ENCODE measurements around the gene SLC12A7. TPM values are rescaled to one million over a fixed set of nuclear protein-coding genes. Genes with fewer than 3 reads are reported as not detected.

SLC12A7 gene
- total and polyA plus RNA-seq, 9 of the 15 experiments (the other 6 are each of a cell fraction or from before 2014, with no cell fraction given), result 0.01 to 3.1 (median 0.56) TPM

GRCh38 chr5:1052641-1053390, 59.0 kb downstream of the SLC12A7 start:
- Histone ChIP-seq H3K79me2 (ENCODE audit: control insufficient read depth, insufficient read depth, low read length) (no peaks in the 10 kb centered on the region), H3K9ac (ENCODE audit: insufficient read depth in 1 of 2, low read depth in 2 of 2, low read length in 2 of 2) (no peak overlapping the region; a peak in 1 of 4 replicates), H2AFZ (ENCODE audit: low read depth, low read length) (no peak overlapping the region), H3K9me1 (ENCODE audit: control insufficient read depth, insufficient read depth, low read length) (no peaks in the 10 kb centered on the region), H3K4me1 (replicated peaks in 1 of 2; ENCODE audit: control insufficient read depth in 2 of 2, insufficient read depth in 2 of 2, low read length in 2 of 2) (peaks cover 0 to 43% of the 10 kb centered on the region in 2 experiments; a peak in 1 of 5 replicates), H3K9me3 (replicated peaks; ENCODE audit: control insufficient read depth, insufficient read depth, low read depth, low read length) (no peaks in the 10 kb centered on the region; the same call in 1 of the 2 replicates), H3K4me3 (no peak overlapping the region), H3K27me3 (ENCODE audit: control insufficient read depth in 2 of 2, insufficient read depth in 2 of 2, low read length in 2 of 2) (peaks cover 44 to 84% of the 10 kb centered on the region in 2 experiments), H3K27ac (ENCODE audit: extremely low read depth, low read depth, low read length) (no peak overlapping the region), H3K36me3 (ENCODE audit: control insufficient read depth, insufficient read depth, low read length) (no peaks in the 10 kb centered on the region), H4K20me1 (replicated peaks; ENCODE audit: control insufficient read depth, insufficient read depth, low read length) (peaks cover 31% of the 10 kb centered on the region), H3K4me2 (ENCODE audit: insufficient read depth, low read length) (no peak overlapping the region)
- in situ Hi-C loops (cut with MboI), result no loop called here
- POLR2A ChIA-PET, result interaction anchor here (0.5 kb wide), 1 partner anchor 24 kb away, joined by 3 read pairs; no protein-coding TSS in a partner anchor
- CTCF ChIA-PET (ENCODE audit: low intra/inter-chr PET ratio), result no interaction called here
- DNase-seq (ENCODE audit: extremely low read depth in 1 of 4, low spot score in 3 of 4), result peak; percentile 48 to 56 (median 52)
- ATAC-seq, result peak; percentile 78
- intact Hi-C loops (cut with micrococcal nuclease), result loop anchor here (1.0 kb wide), 1 partner anchor 87 kb away; no protein-coding TSS in a partner anchor
- no TSS peak for BruUV-seq (replicated peaks)
- 12% methylated on average over 25 of the region's 29 CpGs for WGBS (ENCODE audit: insufficient coverage, low coverage, missing lambda C conversion rate)
- FAIRE-seq, result no peak
- TF ChIP-seq CTCF (IDR thresholded peaks at IDR 0.05 in 2 of 3, conservative IDR thresholded peaks at IDR 0.05 in 1 of 3; ENCODE audit: insufficient read depth in 2 of 3, low read depth in 1 of 3, low read length in 3 of 3) (peak; percentile 57 to 69 (median 61)), SRSF1 (IDR thresholded peaks at IDR 0.05; ENCODE audit: low read depth, low read length) (no peak), BRCA1 (IDR thresholded peaks at IDR 0.05) (no peak), BRCA1 (CRISPR knock-in tag; IDR thresholded peaks at IDR 0.05) (no peak), THRB (CRISPR knock-in tag; conservative IDR thresholded peaks at IDR 0.05) (no peak), CHD4 (IDR thresholded peaks at IDR 0.05; ENCODE audit: insufficient read depth, insufficient replicate concordance, low read depth, low read length, poor library complexity, severe bottlenecking) (no peak), RAD21 (CRISPR knock-in tag; conservative IDR thresholded peaks at IDR 0.05 in 1 of 2, IDR thresholded peaks at IDR 0.05 in 1 of 2) (peak in 1 of 2 experiments; percentile 46; a peak in 2 of 4 replicates), CHCHD3 (CRISPR knock-in tag; IDR thresholded peaks at IDR 0.05) (no peak), ZNF232 (CRISPR knock-in tag; IDR thresholded peaks at IDR 0.05) (no peak), KAT8 (IDR thresholded peaks at IDR 0.05; ENCODE audit: low read depth) (no peak), SP2 (IDR thresholded peaks at IDR 0.05; ENCODE audit: extremely low read depth, low read depth, low read length, poor library complexity, severe bottlenecking) (no peak), BRF2 (IDR thresholded peaks at IDR 0.05; ENCODE audit: borderline replicate concordance, insufficient read depth, insufficient read length) (no peak), MBD1 (CRISPR knock-in tag; IDR thresholded peaks at IDR 0.05) (no peak), ZNF121 (CRISPR knock-in tag; conservative IDR thresholded peaks at IDR 0.05) (no peak), ERF (CRISPR knock-in tag; IDR thresholded peaks at IDR 0.05) (no peak)

All from K562 (cell line).